Nephron progenitor cell (in vitro differentiated cells): ENCODE data around the gene P3H1.

Source experiments
- DNase-seq: peaks from one replicate; pipeline ENCODE4 v3.0.0; 2021
- H3K27ac Mint-ChIP-seq: 2 replicates; pipeline ENCODE4 v1.8.0; 2021; ENCODE audit warnings: mild to moderate bottlenecking, moderate library complexity, mixed read lengths
- H3K27me3 Mint-ChIP-seq: 2 replicates; pipeline ENCODE4 v1.8.0; 2021; ENCODE audit warnings: mild to moderate bottlenecking, low read depth, mixed read lengths; ENCODE audit not compliant: poor library complexity
- H3K36me3 Mint-ChIP-seq: 2 replicates; pipeline ENCODE4 v1.8.0; 2021; ENCODE audit warnings: low read depth, mixed read lengths
- H3K4me1 Mint-ChIP-seq: 2 replicates; pipeline ENCODE4 v1.8.0; 2021; ENCODE audit warnings: mixed read lengths
- H3K4me3 Mint-ChIP-seq: 2 replicates; pipeline ENCODE4 v1.8.0; 2021; ENCODE audit warnings: mild to moderate bottlenecking, moderate library complexity, mixed read lengths
- H3K9me3 Mint-ChIP-seq: 2 replicates; pipeline ENCODE4 v1.8.0; 2021; ENCODE audit warnings: mild to moderate bottlenecking, moderate library complexity, mixed read lengths
- CTCF ChIP-seq: fragments of 200-600 bp; sonication (generic); IDR thresholded peaks from 2 replicates; pipeline ENCODE4 v1.5.0; 2021; ENCODE audit warnings: antibody characterized with exemption

The P3H1 gene

GRCh38 chr1:42786097-42786496 lies 19.3 kb upstream of the P3H1 start:
- Mint-ChIP-seq H3K4me1 (peaks cover 10% of the 10 kb centered on the region), H3K4me3 (no peak overlapping the region), H3K27me3 (no peaks in the 10 kb centered on the region), H3K27ac (peak overlapping the region; percentile 86), H3K9me3 (no peaks in the 10 kb centered on the region), H3K36me3 (peaks cover 28% of the 10 kb centered on the region)
- no peak for TF ChIP-seq CTCF
- DNase-seq: no peak

- Mint-ChIP-seq H3K27ac (peak within 1 kb of the TSS; percentile 86), H3K4me1 (peaks cover 10% of the 10 kb centered on the region), H3K9me3 (no peaks in the 10 kb centered on the region), H3K27me3 (no peaks in the 10 kb centered on the region), H3K36me3 (peaks cover 38% of the 10 kb centered on the region), H3K4me3 (no peak within 1 kb of the TSS)
- no peak for DNase-seq
- TF ChIP-seq CTCF: no peak
Measured at GRCh38 chr1:42784946-42785693, 18.3 kb upstream of the P3H1 start, which contains the start of gene TMEM269. Gene TMEM269 (plus strand): TSS chr1:42784991. CDS start chr1:42789894, 4,903 bp downstream.

GRCh38 chr1:42784547-42784945 lies 17.7 kb upstream of the P3H1 start:
- Mint-ChIP-seq H3K4me3 (no peak overlapping the region), H3K27me3 (no peaks in the 10 kb centered on the region), H3K9me3 (no peaks in the 10 kb centered on the region), H3K4me1 (peaks cover 10% of the 10 kb centered on the region), H3K27ac (peak overlapping the region; percentile 83), H3K36me3 (peaks cover 44% of the 10 kb centered on the region)
- no peak for DNase-seq
- no peak for TF ChIP-seq CTCF

GRCh38 chr1:42783092-42783491 lies 16.3 kb upstream of the P3H1 start:
- no peak for TF ChIP-seq CTCF
- Mint-ChIP-seq H3K27ac (no peak overlapping the region), H3K4me1 (peaks cover 10% of the 10 kb centered on the region), H3K9me3 (no peaks in the 10 kb centered on the region), H3K4me3 (no peak overlapping the region), H3K36me3 (peaks cover 54% of the 10 kb centered on the region), H3K27me3 (no peaks in the 10 kb centered on the region)
- DNase-seq: no peak

GRCh38 chr1:42780176-42780575 lies 13.3 kb upstream of the P3H1 start:
- no peak overlapping the region for H3K4me3 Mint-ChIP-seq
- DNase-seq: no peak
- H3K27ac Mint-ChIP-seq: no peak overlapping the region
- H3K36me3 Mint-ChIP-seq: peaks cover 79% of the 10 kb centered on the region
- H3K9me3 Mint-ChIP-seq: no peaks in the 10 kb centered on the region
- H3K4me1 Mint-ChIP-seq: peaks cover 4% of the 10 kb centered on the region
- H3K27me3 Mint-ChIP-seq: no peaks in the 10 kb centered on the region
- TF ChIP-seq CTCF: no peak

- DNase-seq: no peak
- Mint-ChIP-seq H3K4me3 (no peak overlapping the region), H3K4me1 (peaks cover 4% of the 10 kb centered on the region), H3K27ac (no peak overlapping the region), H3K27me3 (no peaks in the 10 kb centered on the region), H3K36me3 (peaks cover 83% of the 10 kb centered on the region), H3K9me3 (no peaks in the 10 kb centered on the region)
- TF ChIP-seq CTCF: no peak
Measured at GRCh38 chr1:42779725-42780124, 12.9 kb upstream of the P3H1 start.
